Subcutaneous adipose tissue (tissue), 4 donors: ENCODE measurements around the gene PLTP. TPM values are rescaled to one million over a fixed set of nuclear protein-coding genes. Genes with fewer than 3 reads are reported as not detected.

Source experiments
- CTCF ChIP-seq: fragments of 450-650 bp; IDR thresholded peaks from one replicate; pipeline ENCODE4 v1.5.1; 2016; ENCODE audit warnings: low read depth, mild to moderate bottlenecking, control low read depth, antibody characterized with exemption, moderate library complexity
- total RNA-seq, 4 donors: library from RNA; depleted of rRNA; stranded (reverse); fragments of >200 nt; gene quantifications; one replicate each; pipeline ENCODE4 v1.1.0, GENCODE V29; 2016

Gene PLTP
- total RNA-seq, 4 donors from 2014 or later, result 135 to 475 (median 261) TPM

DNA sequence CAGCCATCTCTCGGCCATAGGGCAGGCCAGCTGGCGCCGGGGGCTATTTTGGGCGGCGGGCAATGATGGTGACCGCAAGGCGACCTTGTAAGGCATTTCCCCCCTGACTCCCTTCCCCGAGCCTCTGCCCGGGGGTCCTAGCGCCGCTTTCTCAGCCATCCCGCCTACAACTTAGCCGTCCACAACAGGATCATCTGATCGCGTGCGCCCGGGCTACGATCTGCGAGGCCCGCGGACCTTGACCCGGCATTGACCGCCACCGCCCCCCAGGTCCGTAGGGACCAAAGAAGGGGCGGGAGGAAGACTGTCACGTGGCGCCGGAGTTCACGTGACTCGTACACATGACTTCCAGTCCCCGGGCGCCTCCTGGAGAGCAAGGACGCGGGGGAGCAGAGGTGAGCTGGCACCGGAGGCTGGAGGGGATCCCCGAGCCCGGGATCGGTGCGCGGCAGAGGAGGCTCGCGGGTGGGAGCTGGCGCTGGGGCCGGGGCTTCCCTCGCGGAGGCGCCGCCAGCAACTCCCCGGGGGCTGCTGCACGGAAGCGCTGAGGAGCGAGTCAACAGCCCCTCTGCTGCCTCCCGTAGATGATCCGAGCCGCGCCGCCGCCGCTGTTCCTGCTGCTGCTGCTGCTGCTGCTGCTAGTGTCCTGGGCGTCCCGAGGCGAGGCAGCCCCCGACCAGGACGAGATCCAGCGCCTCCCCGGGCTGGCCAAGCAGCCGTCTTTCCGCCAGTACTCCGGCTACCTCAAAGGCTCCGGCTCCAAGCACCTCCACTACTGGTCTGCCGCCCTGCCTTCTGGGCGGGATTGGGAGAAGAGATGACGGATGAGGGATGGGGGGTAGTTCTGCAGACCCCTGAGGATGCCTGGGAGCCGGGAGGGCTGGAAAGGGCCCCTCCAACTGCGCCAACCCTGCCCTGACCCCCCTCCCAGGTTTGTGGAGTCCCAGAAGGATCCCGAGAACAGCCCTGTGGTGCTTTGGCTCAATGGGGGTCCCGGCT is 20.7 kb downstream of the PLTP start, which contains the start of the genes CTSA and NEURL2:
TSS of gene CTSA (plus strand) at position 351 of the 999 bp plus-strand sequence. CDS start at position 585, 234 bp downstream.
TSS of gene NEURL2 (minus strand) at position 224 of the 999 bp plus-strand sequence. CDS start at position 7, 217 bp downstream.
- no peak for TF ChIP-seq CTCF

- TF ChIP-seq CTCF, result no peak
Measured at GRCh38 chr20:45890077-45890984, 21.6 kb downstream of the PLTP start.

DNA sequence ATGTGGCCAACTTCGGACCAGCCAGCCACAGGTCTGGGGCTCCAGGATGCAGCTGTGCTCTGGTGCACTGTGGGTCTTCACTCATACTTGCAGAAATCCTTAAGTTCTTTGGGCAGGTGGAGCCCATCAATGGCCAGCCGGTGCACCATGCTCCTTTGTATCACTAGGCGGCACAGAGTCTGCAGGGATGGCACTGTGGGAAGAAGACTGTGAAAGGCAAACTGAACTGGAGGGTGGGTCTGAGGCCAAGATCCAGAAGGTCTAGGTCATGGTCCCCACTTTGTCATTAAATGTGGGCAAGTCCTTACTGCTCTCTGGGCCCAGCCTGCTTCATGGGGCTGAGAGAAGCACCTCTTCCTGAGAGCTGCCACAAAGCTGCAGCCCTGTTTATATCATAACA is 23.3 kb downstream of the PLTP start:
- no peak for TF ChIP-seq CTCF

GRCh38 chr20:45887346-45887715 is 24.6 kb downstream of the PLTP start, which contains the start of gene SPATA25:
Gene SPATA25 (minus strand): TSS chr20:45887622. CDS start chr20:45887590, 32 bp downstream.
- TF ChIP-seq CTCF, result no peak

- no peak for TF ChIP-seq CTCF
Measured at GRCh38 chr20:45886590-45887345, 25.2 kb downstream of the PLTP start.

DNA sequence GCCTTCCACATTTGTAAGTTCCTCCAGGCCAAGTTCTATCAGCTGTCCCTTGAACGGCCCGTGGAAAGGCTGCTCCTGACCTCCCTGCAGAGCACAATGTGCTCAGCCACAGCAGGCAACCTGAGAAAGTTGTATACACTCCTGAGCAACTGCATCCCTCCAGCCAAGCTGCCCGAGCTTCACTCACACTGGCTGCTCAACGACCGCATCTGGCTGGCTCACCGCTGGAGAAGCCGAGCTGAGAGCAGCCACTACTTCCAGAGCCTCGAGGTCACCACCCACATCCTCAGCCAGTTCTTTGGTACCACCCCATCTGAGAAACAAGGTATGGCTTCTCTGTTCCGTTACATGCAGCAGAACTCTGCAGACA is 28.9 kb downstream of the PLTP start:
- TF ChIP-seq CTCF, result no peak
